Type B pancreatic cell (in vitro differentiated cells): ENCODE results near the gene AP1S1. TPM values are rescaled to one million over a fixed set of nuclear protein-coding genes. Genes with fewer than 3 reads are reported as not detected.
"Not testable (repeated sequence)": the region's sequence is repeated elsewhere in the genome, so short reads cannot be mapped to it uniquely, and the experiment has no call there.

ENCODE experiments used
- DNase-seq: peaks from one replicate; pipeline ENCODE4 v3.0.0; 2021; ENCODE audit warnings: mixed read lengths; ENCODE audit not compliant: unreplicated experiment; ENCODE audit errors: extremely low spot score
- H3K27ac Mint-ChIP-seq: 2 replicates; pipeline ENCODE4 v1.8.0; 2021; ENCODE audit warnings: mild to moderate bottlenecking, mixed read lengths
- H3K27me3 Mint-ChIP-seq: 2 replicates; pipeline ENCODE4 v1.8.0; 2021; ENCODE audit warnings: mixed read lengths
- H3K36me3 Mint-ChIP-seq: 2 replicates; pipeline ENCODE4 v1.8.0; 2021; ENCODE audit warnings: mixed read lengths
- H3K4me1 Mint-ChIP-seq: one replicate; pipeline ENCODE4 v1.8.0; 2021; ENCODE audit warnings: mixed read lengths; ENCODE audit not compliant: unreplicated experiment
- H3K4me3 Mint-ChIP-seq: 2 replicates; pipeline ENCODE4 v1.8.0; 2021; ENCODE audit warnings: mild to moderate bottlenecking, mixed read lengths
- H3K9me3 Mint-ChIP-seq: 2 replicates; pipeline ENCODE4 v1.8.0; 2021; ENCODE audit warnings: mixed read lengths
- total RNA-seq: library from RNA; stranded (reverse); gene quantifications from 2 replicates; pipeline ENCODE4 v1.2.1, GENCODE V29; 2021; ENCODE audit warnings: low replicate concordance
- TF ChIP-seq, protein P1 (sequence below): fragments of 200-600 bp; sonication (generic); conservative IDR thresholded peaks from 2 replicates; pipeline ENCODE4 v1.5.0; 2021; ENCODE audit warnings: antibody characterized with exemption, mild to moderate bottlenecking

AP1S1 gene
- total RNA-seq, 1 donor from 2014 or later, result 59.8 TPM

DNA sequence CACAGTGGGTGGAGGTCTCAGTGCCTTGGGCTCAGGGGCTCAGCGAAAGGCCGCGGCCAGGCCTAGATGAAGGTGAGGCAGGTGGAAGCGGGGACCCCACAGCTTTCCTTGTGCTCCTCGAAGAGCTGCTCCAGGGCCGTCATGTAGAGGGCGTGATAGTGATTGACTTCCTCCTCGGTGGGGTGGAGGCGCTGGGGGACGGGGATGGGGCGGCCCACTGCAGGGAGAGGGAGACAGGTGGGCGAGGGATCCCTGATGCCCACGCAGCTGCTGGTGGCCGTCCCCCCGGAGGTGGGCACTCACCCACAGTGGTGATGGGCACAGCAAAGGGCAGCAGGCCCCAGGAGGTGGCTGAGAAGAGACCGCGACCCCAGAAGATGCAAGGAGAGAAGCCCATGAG is 41.6 kb downstream of the AP1S1 start:
- Mint-ChIP-seq H3K27ac (no peak overlapping the region), H3K27me3 (peaks cover 27% of the 10 kb centered on the region), H3K4me3 (no peak overlapping the region), H3K4me1 (peaks cover 3% of the 10 kb centered on the region), H3K36me3 (no peaks in the 10 kb centered on the region), H3K9me3 (no peaks in the 10 kb centered on the region)
- TF ChIP-seq, protein P1, sequence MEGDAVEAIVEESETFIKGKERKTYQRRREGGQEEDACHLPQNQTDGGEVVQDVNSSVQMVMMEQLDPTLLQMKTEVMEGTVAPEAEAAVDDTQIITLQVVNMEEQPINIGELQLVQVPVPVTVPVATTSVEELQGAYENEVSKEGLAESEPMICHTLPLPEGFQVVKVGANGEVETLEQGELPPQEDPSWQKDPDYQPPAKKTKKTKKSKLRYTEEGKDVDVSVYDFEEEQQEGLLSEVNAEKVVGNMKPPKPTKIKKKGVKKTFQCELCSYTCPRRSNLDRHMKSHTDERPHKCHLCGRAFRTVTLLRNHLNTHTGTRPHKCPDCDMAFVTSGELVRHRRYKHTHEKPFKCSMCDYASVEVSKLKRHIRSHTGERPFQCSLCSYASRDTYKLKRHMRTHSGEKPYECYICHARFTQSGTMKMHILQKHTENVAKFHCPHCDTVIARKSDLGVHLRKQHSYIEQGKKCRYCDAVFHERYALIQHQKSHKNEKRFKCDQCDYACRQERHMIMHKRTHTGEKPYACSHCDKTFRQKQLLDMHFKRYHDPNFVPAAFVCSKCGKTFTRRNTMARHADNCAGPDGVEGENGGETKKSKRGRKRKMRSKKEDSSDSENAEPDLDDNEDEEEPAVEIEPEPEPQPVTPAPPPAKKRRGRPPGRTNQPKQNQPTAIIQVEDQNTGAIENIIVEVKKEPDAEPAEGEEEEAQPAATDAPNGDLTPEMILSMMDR, result no peak
- DNase-seq, result no peak

DNA sequence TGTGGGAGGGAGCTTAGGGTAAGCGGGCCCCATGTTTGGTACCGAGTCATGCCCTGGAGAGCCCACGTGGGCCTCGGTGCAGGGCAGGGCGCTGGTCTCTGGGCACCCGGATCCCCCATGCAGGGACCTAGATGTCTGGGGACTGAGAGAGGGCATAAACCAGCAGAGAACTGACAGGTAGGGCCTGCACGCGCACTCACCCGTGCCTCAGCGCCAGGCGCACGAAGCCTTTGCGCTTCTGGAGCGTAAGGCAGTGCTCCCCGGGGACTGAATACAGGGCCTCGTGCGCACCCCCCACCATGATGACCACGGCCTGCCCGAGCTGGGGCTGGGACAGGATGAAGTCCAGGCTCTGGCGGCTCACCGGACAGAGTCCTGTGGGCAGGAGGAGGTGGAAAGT is 43.7 kb downstream of the AP1S1 start:
- Mint-ChIP-seq H3K27me3 (peaks cover 39% of the 10 kb centered on the region), H3K27ac (no peak overlapping the region), H3K9me3 (no peaks in the 10 kb centered on the region), H3K36me3 (no peaks in the 10 kb centered on the region), H3K4me1 (peaks cover 5% of the 10 kb centered on the region), H3K4me3 (no peak overlapping the region)
- DNase-seq, result no peak
- TF ChIP-seq, protein P1, result no peak

DNA sequence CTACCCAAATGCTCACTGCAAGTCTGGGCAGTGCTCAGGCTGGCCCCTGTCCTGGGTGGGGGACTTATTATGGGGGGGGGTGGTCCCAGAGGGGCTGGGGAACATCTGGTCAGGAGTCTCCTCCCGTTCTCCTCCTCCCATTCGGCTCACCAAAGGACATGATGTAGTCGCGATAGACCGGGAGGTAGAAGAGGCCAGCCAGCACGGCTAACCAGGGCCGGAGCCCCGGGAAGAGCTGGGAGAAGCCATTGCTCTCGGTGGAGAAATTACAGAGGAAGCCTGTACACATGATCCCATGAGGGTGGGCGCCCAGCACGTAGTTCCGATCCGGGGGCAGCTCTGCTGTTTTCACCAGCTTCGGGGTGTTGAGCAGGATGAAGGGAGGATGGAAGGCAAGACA is 44.2 kb downstream of the AP1S1 start:
- DNase-seq, result no peak
- Mint-ChIP-seq H3K27me3 (peaks cover 42% of the 10 kb centered on the region), H3K36me3 (no peaks in the 10 kb centered on the region), H3K4me1 (peaks cover 5% of the 10 kb centered on the region), H3K4me3 (no peak overlapping the region), H3K27ac (no peak overlapping the region), H3K9me3 (no peaks in the 10 kb centered on the region)
- TF ChIP-seq, protein P1, result no peak

DNA sequence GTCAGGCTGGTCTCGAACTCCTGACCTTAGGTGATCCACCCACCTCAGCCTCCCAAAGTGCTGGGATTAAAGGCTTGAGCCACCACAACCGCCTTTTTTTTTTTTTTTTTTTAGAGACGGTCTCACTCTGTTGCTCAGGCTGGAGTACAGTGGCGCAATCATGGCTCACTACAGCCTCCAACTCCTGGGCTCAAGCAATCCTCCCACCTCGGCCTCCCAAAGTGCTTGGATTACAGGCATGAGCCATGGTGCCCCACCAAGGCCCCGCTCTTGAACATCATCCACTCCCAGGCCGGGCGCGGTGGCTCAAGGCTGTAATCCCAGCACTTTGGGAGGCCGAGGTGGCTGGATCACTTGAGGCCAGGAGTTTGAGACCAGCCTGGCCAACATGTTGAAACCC is 45.2 kb downstream of the AP1S1 start:
- peaks cover 52% of the 10 kb centered on the region for H3K27me3 Mint-ChIP-seq
- not testable (repeated sequence) for H3K4me1 Mint-ChIP-seq, H3K27ac Mint-ChIP-seq, H3K9me3 Mint-ChIP-seq, H3K4me3 Mint-ChIP-seq, H3K36me3 Mint-ChIP-seq, DNase-seq

DNA sequence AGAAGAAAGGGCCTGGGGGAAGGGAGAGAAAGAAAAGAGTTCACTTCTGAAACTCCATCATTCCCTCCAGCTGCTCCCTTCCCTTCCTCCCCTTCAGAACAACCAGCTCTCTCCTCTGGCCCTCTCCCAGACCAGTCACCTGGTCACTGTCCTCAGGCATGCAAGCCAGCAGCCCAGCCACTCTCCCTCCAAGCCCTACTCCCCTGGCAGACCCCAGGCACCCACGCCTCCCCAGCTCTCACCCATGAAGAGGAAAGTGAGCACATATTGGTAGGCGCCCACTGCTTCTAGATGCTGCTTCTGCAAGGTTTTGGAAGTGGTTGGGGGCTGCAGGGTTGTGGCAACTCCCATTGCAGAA is 46.2 kb downstream of the AP1S1 start:
- TF ChIP-seq, protein P1, result no peak
- no peak for DNase-seq
- H3K27ac Mint-ChIP-seq, result no peak overlapping the region

DNA sequence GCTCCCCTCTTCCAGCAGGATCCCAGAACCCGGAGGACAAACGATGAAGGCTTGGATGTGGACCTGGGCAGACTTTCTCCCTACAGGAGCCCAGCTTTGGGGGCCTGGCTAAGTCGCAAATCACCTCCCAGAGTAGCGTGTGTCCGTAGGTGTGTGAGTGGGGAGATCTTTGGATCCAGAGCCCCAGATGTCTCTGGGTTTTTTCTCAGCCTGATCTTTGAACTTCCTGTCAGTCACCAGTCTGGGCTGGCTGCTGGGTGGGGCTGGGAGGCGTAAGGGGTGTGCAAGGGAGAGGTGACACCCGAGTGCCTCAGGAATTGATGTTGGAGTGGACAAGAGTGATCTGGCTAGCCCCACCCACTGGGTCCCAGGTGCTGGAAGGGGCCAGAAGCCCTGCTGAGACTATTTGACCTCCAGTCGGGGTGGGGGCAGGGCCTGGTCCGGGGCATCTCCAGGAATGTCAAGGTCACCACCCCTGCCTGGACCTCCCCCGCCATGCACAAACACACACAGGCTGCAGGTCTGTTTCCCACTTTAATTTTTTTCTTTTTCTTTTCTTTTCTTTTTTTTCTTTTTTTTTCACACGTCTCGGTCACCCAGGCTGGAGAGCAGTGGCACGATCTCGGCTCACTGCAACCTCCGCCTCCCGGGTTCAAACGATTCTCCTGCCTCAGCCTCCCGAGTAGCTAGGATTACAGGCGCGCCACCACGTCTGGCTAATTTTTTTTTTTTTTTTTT is 46.8 kb downstream of the AP1S1 start, which contains the start of gene MOGAT3:
TSS of gene MOGAT3 (minus strand) at position 175 of the 738 bp plus-strand sequence. CDS start 182 bp downstream, outside the sequence.
- Mint-ChIP-seq H3K4me1 (peaks cover 5% of the 10 kb centered on the region), H3K4me3 (peak within 1 kb of the TSS; percentile 11), H3K36me3 (no peaks in the 10 kb centered on the region), H3K27me3 (peaks cover 47% of the 10 kb centered on the region), H3K9me3 (no peaks in the 10 kb centered on the region), H3K27ac (peak within 1 kb of the TSS; percentile 21)
- no peak for DNase-seq
- TF ChIP-seq, protein P1, result no peak

More for the DNA sequence above, 46.2 kb downstream of the AP1S1 start:
- peaks cover 47% of the 10 kb centered on the region for H3K27me3 Mint-ChIP-seq
- peak overlapping the region; percentile 11 for H3K4me3 Mint-ChIP-seq
- no peaks in the 10 kb centered on the region for H3K9me3 Mint-ChIP-seq
- H3K36me3 Mint-ChIP-seq, result no peaks in the 10 kb centered on the region
- H3K4me1 Mint-ChIP-seq, result peaks cover 5% of the 10 kb centered on the region
